Activated naive CD8-positive, alpha-beta T cell (primary cell): Measurements from ENCODE around the gene MDFIC.

Experiments
- H3K27ac Mint-ChIP-seq: one replicate; pipeline ENCODE4 v1.8.0; 2021; ENCODE audit warnings: mixed read lengths
- H3K27me3 Mint-ChIP-seq: one replicate; pipeline ENCODE4 v1.8.0; 2021; ENCODE audit warnings: mixed read lengths
- H3K36me3 Mint-ChIP-seq: one replicate; pipeline ENCODE4 v1.8.0; 2021; ENCODE audit warnings: mixed read lengths
- H3K4me1 Mint-ChIP-seq: one replicate; pipeline ENCODE4 v1.8.0; 2021; ENCODE audit warnings: low read depth, mixed read lengths
- H3K4me3 Mint-ChIP-seq: one replicate; pipeline ENCODE4 v1.8.0; 2021; ENCODE audit warnings: mild to moderate bottlenecking, mixed read lengths
- H3K9me3 Mint-ChIP-seq: one replicate; pipeline ENCODE4 v1.8.0; 2021; ENCODE audit warnings: low read depth, mixed read lengths

The MDFIC gene

GRCh38 chr7:115040495-115040894 is 118.6 kb downstream of the MDFIC start:
- Mint-ChIP-seq H3K27ac (no peak overlapping the region), H3K9me3 (no peaks in the 10 kb centered on the region), H3K4me1 (peaks cover 5% of the 10 kb centered on the region), H3K36me3 (no peaks in the 10 kb centered on the region), H3K27me3 (no peaks in the 10 kb centered on the region), H3K4me3 (no peak overlapping the region)

- no peaks in the 10 kb centered on the region for H3K4me1 Mint-ChIP-seq
- no peak overlapping the region for H3K4me3 Mint-ChIP-seq
Measured at GRCh38 chr7:115042596-115042995, 120.7 kb downstream of the MDFIC start.

GRCh38 chr7:115043605-115044004 is 121.7 kb downstream of the MDFIC start:
- Mint-ChIP-seq H3K4me1 (no peaks in the 10 kb centered on the region), H3K9me3 (no peaks in the 10 kb centered on the region), H3K27me3 (no peaks in the 10 kb centered on the region), H3K4me3 (no peak overlapping the region), H3K27ac (no peak overlapping the region), H3K36me3 (peaks cover 5% of the 10 kb centered on the region)

More at GRCh38 chr7:115042596-115042995, 120.7 kb downstream of the MDFIC start:
- Mint-ChIP-seq H3K27ac (no peak overlapping the region), H3K27me3 (no peaks in the 10 kb centered on the region), H3K9me3 (no peaks in the 10 kb centered on the region), H3K36me3 (peaks cover 5% of the 10 kb centered on the region)

- no peak overlapping the region for H3K27ac Mint-ChIP-seq
- no peaks in the 10 kb centered on the region for H3K9me3 Mint-ChIP-seq
- no peaks in the 10 kb centered on the region for H3K4me1 Mint-ChIP-seq
- no peaks in the 10 kb centered on the region for H3K27me3 Mint-ChIP-seq
- peaks cover 5% of the 10 kb centered on the region for H3K36me3 Mint-ChIP-seq
- H3K4me3 Mint-ChIP-seq, result no peak overlapping the region
Measured at GRCh38 chr7:115044224-115044623, 122.3 kb downstream of the MDFIC start.

GRCh38 chr7:115047958-115048720 is 126.2 kb downstream of the MDFIC start:
- H3K4me1 Mint-ChIP-seq, result no peaks in the 10 kb centered on the region
- H3K27me3 Mint-ChIP-seq, result no peaks in the 10 kb centered on the region
- H3K4me3 Mint-ChIP-seq, result no peak overlapping the region
- H3K9me3 Mint-ChIP-seq, result no peaks in the 10 kb centered on the region
- H3K36me3 Mint-ChIP-seq, result peaks cover 7% of the 10 kb centered on the region
- H3K27ac Mint-ChIP-seq, result no peak overlapping the region

GRCh38 chr7:115052706-115053105 is 130.8 kb downstream of the MDFIC start:
- no peaks in the 10 kb centered on the region for H3K9me3 Mint-ChIP-seq
- H3K4me1 Mint-ChIP-seq, result peaks cover 1% of the 10 kb centered on the region
- no peak overlapping the region for H3K4me3 Mint-ChIP-seq
- H3K27ac Mint-ChIP-seq, result no peak overlapping the region
- peaks cover 3% of the 10 kb centered on the region for H3K36me3 Mint-ChIP-seq
- H3K27me3 Mint-ChIP-seq, result peaks cover 2% of the 10 kb centered on the region

GRCh38 chr7:115054478-115055065 is 132.7 kb downstream of the MDFIC start:
- Mint-ChIP-seq H3K4me1 (peaks cover 1% of the 10 kb centered on the region), H3K36me3 (peaks cover 3% of the 10 kb centered on the region), H3K27ac (no peak overlapping the region), H3K4me3 (no peak overlapping the region), H3K9me3 (no peaks in the 10 kb centered on the region), H3K27me3 (peaks cover 2% of the 10 kb centered on the region)

- no peak overlapping the region for H3K27ac Mint-ChIP-seq
- H3K4me3 Mint-ChIP-seq, result no peak overlapping the region
- H3K27me3 Mint-ChIP-seq, result peaks cover 2% of the 10 kb centered on the region
- H3K4me1 Mint-ChIP-seq, result peaks cover 1% of the 10 kb centered on the region
- no peaks in the 10 kb centered on the region for H3K36me3 Mint-ChIP-seq
- H3K9me3 Mint-ChIP-seq, result no peaks in the 10 kb centered on the region
Measured at GRCh38 chr7:115056019-115056418, 134.1 kb downstream of the MDFIC start.

GRCh38 chr7:115058726-115059125 is 136.8 kb downstream of the MDFIC start:
- Mint-ChIP-seq H3K27ac (no peak overlapping the region), H3K9me3 (no peaks in the 10 kb centered on the region), H3K36me3 (no peaks in the 10 kb centered on the region), H3K4me1 (peaks cover 1% of the 10 kb centered on the region), H3K4me3 (no peak overlapping the region), H3K27me3 (peaks cover 2% of the 10 kb centered on the region)

GRCh38 chr7:115059321-115059720 is 137.4 kb downstream of the MDFIC start:
- Mint-ChIP-seq H3K27ac (no peak overlapping the region), H3K4me1 (peaks cover 1% of the 10 kb centered on the region), H3K4me3 (no peak overlapping the region), H3K27me3 (peaks cover 2% of the 10 kb centered on the region), H3K36me3 (no peaks in the 10 kb centered on the region), H3K9me3 (no peaks in the 10 kb centered on the region)

GRCh38 chr7:115060095-115060870 is 138.4 kb downstream of the MDFIC start:
- Mint-ChIP-seq H3K36me3 (no peaks in the 10 kb centered on the region), H3K27me3 (peaks cover 2% of the 10 kb centered on the region), H3K27ac (no peak overlapping the region), H3K9me3 (no peaks in the 10 kb centered on the region), H3K4me1 (no peaks in the 10 kb centered on the region), H3K4me3 (no peak overlapping the region)

GRCh38 chr7:115066050-115066449 is 144.2 kb downstream of the MDFIC start:
- no peaks in the 10 kb centered on the region for H3K9me3 Mint-ChIP-seq
- H3K27me3 Mint-ChIP-seq, result no peaks in the 10 kb centered on the region
- H3K4me3 Mint-ChIP-seq, result no peak overlapping the region
- no peak overlapping the region for H3K27ac Mint-ChIP-seq
- H3K4me1 Mint-ChIP-seq, result peaks cover 2% of the 10 kb centered on the region
- H3K36me3 Mint-ChIP-seq, result no peaks in the 10 kb centered on the region

- H3K9me3 Mint-ChIP-seq, result no peaks in the 10 kb centered on the region
- no peak overlapping the region for H3K4me3 Mint-ChIP-seq
- H3K27ac Mint-ChIP-seq, result no peak overlapping the region
- no peaks in the 10 kb centered on the region for H3K36me3 Mint-ChIP-seq
- H3K27me3 Mint-ChIP-seq, result no peaks in the 10 kb centered on the region
- H3K4me1 Mint-ChIP-seq, result peaks cover 2% of the 10 kb centered on the region
Measured at GRCh38 chr7:115066634-115067033, 144.7 kb downstream of the MDFIC start.

- Mint-ChIP-seq H3K4me3 (no peak overlapping the region), H3K27me3 (no peaks in the 10 kb centered on the region), H3K27ac (no peak overlapping the region), H3K9me3 (no peaks in the 10 kb centered on the region), H3K4me1 (peaks cover 2% of the 10 kb centered on the region), H3K36me3 (no peaks in the 10 kb centered on the region)
Measured at GRCh38 chr7:115068220-115068619, 146.3 kb downstream of the MDFIC start.
